ENCODE measurements around the gene ADAMTS12. TPM values are rescaled to one million over a fixed set of nuclear protein-coding genes. Genes with fewer than 3 reads are reported as not detected.

The ADAMTS12 gene
- polyA plus RNA-seq, 1 donor from 2014 or later: 0.07 TPM

DNA sequence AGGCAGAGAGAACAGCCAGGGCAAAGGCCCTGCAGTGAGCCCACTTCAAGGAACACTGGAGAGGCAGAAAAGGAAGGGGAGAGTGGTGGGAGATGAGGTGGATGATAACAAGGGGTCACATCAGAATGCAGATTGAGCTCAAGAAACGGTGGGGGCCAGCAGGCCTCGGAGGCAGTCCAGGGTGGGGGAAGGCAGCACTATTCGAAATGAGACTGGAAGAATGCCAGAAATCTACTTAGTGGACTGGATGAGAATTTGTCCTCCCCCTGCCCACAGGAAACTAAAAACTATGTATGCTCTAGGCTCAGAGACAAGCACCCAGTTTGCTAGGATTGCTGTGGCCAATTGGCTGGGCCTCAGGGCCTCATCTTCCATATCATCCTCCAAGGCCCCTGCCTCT lies 148.7 kb downstream of the ADAMTS12 start:
- H3K4me2 ChIP-seq (ENCODE audit: low read length): no peak overlapping the region
- H3K9ac ChIP-seq (ENCODE audit: low read length): no peak overlapping the region
- no peak overlapping the region for H3K27ac ChIP-seq (ENCODE audit: low read length)
- no peak overlapping the region for H2AFZ ChIP-seq (ENCODE audit: low read depth, low read length)
- H3K36me3 ChIP-seq (ENCODE audit: insufficient read depth, low read length): no peaks in the 10 kb centered on the region
- H4K20me1 ChIP-seq (ENCODE audit: insufficient read depth): no peaks in the 10 kb centered on the region
- H3K4me3 ChIP-seq (ENCODE audit: low read length): no peak overlapping the region
- H3F3A ChIP-seq (ENCODE audit: insufficient read depth, low read length, poor library complexity, severe bottlenecking): no peaks in the 10 kb centered on the region
- TF ChIP-seq SMC3 (conservative IDR thresholded peaks at IDR 0.05; ENCODE audit: poor library complexity) (no peak), MXI1 (conservative IDR thresholded peaks at IDR 0.05; ENCODE audit: poor library complexity, severe bottlenecking) (no peak), RAD21 (conservative IDR thresholded peaks at IDR 0.05) (no peak), TAF1 (IDR thresholded peaks at IDR 0.05; ENCODE audit: low read depth) (no peak), EZH2 (IDR thresholded peaks at IDR 0.05; ENCODE audit: borderline replicate concordance, insufficient read depth, low read length, poor library complexity, severe bottlenecking) (no peak), POLR2AphosphoS5 (IDR thresholded peaks at IDR 0.05) (no peak), EP300 (conservative IDR thresholded peaks at IDR 0.05; ENCODE audit: poor library complexity, severe bottlenecking) (no peak)
- TF ChIP-seq, protein P1, sequence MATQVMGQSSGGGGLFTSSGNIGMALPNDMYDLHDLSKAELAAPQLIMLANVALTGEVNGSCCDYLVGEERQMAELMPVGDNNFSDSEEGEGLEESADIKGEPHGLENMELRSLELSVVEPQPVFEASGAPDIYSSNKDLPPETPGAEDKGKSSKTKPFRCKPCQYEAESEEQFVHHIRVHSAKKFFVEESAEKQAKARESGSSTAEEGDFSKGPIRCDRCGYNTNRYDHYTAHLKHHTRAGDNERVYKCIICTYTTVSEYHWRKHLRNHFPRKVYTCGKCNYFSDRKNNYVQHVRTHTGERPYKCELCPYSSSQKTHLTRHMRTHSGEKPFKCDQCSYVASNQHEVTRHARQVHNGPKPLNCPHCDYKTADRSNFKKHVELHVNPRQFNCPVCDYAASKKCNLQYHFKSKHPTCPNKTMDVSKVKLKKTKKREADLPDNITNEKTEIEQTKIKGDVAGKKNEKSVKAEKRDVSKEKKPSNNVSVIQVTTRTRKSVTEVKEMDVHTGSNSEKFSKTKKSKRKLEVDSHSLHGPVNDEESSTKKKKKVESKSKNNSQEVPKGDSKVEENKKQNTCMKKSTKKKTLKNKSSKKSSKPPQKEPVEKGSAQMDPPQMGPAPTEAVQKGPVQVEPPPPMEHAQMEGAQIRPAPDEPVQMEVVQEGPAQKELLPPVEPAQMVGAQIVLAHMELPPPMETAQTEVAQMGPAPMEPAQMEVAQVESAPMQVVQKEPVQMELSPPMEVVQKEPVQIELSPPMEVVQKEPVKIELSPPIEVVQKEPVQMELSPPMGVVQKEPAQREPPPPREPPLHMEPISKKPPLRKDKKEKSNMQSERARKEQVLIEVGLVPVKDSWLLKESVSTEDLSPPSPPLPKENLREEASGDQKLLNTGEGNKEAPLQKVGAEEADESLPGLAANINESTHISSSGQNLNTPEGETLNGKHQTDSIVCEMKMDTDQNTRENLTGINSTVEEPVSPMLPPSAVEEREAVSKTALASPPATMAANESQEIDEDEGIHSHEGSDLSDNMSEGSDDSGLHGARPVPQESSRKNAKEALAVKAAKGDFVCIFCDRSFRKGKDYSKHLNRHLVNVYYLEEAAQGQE (IDR thresholded peaks at IDR 0.05; ENCODE audit: borderline replicate concordance): no peak
- TF ChIP-seq, protein P2, sequence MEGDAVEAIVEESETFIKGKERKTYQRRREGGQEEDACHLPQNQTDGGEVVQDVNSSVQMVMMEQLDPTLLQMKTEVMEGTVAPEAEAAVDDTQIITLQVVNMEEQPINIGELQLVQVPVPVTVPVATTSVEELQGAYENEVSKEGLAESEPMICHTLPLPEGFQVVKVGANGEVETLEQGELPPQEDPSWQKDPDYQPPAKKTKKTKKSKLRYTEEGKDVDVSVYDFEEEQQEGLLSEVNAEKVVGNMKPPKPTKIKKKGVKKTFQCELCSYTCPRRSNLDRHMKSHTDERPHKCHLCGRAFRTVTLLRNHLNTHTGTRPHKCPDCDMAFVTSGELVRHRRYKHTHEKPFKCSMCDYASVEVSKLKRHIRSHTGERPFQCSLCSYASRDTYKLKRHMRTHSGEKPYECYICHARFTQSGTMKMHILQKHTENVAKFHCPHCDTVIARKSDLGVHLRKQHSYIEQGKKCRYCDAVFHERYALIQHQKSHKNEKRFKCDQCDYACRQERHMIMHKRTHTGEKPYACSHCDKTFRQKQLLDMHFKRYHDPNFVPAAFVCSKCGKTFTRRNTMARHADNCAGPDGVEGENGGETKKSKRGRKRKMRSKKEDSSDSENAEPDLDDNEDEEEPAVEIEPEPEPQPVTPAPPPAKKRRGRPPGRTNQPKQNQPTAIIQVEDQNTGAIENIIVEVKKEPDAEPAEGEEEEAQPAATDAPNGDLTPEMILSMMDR (IDR thresholded peaks at IDR 0.05; ENCODE audit: poor library complexity, severe bottlenecking): no peak
- no peaks in the 10 kb centered on the region for H3K79me2 ChIP-seq (replicated peaks; ENCODE audit: insufficient read depth, low read length)
- no peaks in the 10 kb centered on the region for H3K9me2 ChIP-seq (ENCODE audit: insufficient read depth, low read length)
- no peaks in the 10 kb centered on the region for H3K9me3 ChIP-seq (ENCODE audit: low read length)
- no peaks in the 10 kb centered on the region for H3K27me3 ChIP-seq (ENCODE audit: insufficient read depth, low read depth, low read length)

DNA sequence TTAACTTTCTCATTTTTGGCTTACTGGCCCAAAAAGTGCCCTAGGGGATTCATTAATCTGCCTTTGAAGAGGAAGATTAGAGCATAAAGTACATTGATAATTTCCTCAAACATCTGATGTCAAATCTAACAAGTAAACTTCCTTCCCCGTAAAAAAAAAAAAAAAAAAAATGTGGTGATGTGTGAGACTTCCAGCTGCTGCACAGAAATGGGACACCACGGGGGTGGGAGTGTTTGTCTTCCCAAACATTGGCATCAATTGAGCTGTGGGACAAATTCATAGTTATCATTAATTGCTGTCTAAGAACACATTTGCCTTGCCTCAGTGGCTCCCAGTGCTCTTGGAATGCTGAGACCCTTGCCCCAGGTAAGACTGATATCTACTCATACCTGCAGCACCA lies 149.6 kb downstream of the ADAMTS12 start:
- no peaks in the 10 kb centered on the region for H3K79me2 ChIP-seq (replicated peaks; ENCODE audit: insufficient read depth, low read length)
- H3K9me3 ChIP-seq (ENCODE audit: low read length): no peaks in the 10 kb centered on the region
- no peak overlapping the region for H3K27ac ChIP-seq (ENCODE audit: low read length)
- H3K4me3 ChIP-seq (ENCODE audit: low read length): no peak overlapping the region
- no peaks in the 10 kb centered on the region for H3K9me2 ChIP-seq (ENCODE audit: insufficient read depth, low read length)
- TF ChIP-seq, protein P1 (IDR thresholded peaks at IDR 0.05; ENCODE audit: borderline replicate concordance): no peak
- no peaks in the 10 kb centered on the region for H3F3A ChIP-seq (ENCODE audit: insufficient read depth, low read length, poor library complexity, severe bottlenecking)
- no peaks in the 10 kb centered on the region for H3K36me3 ChIP-seq (ENCODE audit: insufficient read depth, low read length)
- H3K27me3 ChIP-seq (ENCODE audit: insufficient read depth, low read depth, low read length): no peaks in the 10 kb centered on the region
- H3K4me2 ChIP-seq (ENCODE audit: low read length): no peak overlapping the region
- no peak overlapping the region for H3K9ac ChIP-seq (ENCODE audit: low read length)
- no peaks in the 10 kb centered on the region for H4K20me1 ChIP-seq (ENCODE audit: insufficient read depth)
- H2AFZ ChIP-seq (ENCODE audit: low read depth, low read length): no peak overlapping the region

All from neural cell (in vitro differentiated cells).